Esophagus mucosa (tissue), 1 donor: Measurements from ENCODE around the gene EIF3B. TPM values are rescaled to one million over a fixed set of nuclear protein-coding genes. Genes with fewer than 3 reads are reported as not detected.
A peak's percentile ranks its signal among the peaks of the same experiment; 100 is the strongest.
"Not testable (repeated sequence)": the region's sequence is repeated elsewhere in the genome, so short reads cannot be mapped to it uniquely, and the experiment has no call there.

Experiments
- ATAC-seq: fragments of 200-7000 bp; cut with Tn5 transposase; one replicate; pipeline ENCODE4 v1.9.1; 2020
- total RNA-seq: library from RNA; stranded (reverse); gene quantifications from one replicate; pipeline ENCODE4 v1.2.4, GENCODE V29; 2023
- donor health status: DM: yes; HTN: yes; CAD: no.

EIF3B gene
- total RNA-seq, 1 donor from 2014 or later, result 119 TPM

DNA sequence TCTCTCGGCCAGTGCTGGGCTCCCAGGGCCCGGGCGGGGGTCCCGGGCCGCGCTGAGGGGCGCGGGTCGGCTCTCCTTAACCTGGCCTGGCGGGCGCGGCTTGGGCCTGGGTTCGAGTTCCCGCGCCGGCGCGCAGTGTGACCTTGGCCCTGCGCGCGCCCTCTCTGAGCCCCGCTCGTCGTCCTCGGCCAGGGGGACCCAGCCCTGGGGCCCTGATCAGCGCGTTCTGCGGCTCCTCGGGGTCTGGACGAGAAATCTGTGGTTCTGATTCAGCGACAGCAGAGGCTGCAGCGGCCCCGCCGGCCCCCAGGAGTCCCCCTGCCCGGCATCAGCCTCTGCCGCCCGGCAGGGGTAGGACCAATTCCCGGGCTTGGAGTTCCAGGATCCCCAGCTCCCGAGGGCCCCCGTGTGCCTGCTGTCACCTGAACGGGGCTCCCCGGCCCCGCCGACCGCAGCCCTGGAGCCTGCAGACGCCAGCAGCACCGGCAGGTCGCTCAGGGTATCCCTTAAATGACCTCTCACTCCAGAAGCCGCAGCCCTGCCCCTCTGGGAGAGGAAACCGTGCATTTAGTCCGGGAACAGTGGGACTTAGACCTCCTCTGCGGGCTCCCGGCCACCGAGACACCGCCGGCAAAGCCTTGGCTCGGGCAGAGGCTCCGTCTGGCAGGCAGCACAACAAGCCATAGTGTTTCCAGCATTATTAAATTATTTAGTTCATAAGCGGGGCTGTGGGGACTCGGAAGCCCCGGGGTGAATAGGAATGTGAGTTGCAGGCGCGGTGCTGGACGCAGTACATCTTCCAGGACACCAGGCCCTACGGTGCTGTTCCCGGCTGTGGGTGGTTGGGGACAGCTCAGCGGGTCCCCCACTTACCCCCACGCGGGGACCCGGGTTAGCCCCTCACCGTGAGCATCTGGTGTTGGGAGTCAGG, 49.4 kb downstream of the EIF3B start:
- ATAC-seq, result peak; percentile 40

DNA sequence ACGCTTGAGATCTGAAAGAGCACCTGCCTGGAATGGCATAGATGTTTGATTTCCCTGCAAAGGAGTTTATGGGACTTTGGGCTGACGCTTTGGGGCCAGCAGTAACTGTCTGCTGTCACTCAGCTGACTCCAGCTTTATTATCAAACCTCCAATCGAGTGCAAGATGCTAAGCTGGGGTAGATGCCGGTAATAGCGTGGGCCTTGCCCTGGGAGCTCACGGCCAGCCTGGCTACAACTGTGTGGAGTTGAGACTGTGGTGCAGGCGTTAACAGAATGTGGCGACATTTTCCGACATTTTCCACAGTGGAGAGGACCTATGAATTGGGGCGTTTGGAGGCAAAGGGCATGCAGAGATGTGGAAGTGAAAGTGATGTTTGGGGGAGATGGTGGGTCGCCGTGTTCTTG, 50.1 kb downstream of the EIF3B start:
- no peak for ATAC-seq

- ATAC-seq, result no peak
Measured at GRCh38 chr7:2405201-2405600, 50.6 kb downstream of the EIF3B start.

- ATAC-seq, result no peak
Measured at GRCh38 chr7:2405601-2406345, 51.1 kb downstream of the EIF3B start.

GRCh38 chr7:2409745-2410414, 55.3 kb downstream of the EIF3B start:
- no peak for ATAC-seq

DNA sequence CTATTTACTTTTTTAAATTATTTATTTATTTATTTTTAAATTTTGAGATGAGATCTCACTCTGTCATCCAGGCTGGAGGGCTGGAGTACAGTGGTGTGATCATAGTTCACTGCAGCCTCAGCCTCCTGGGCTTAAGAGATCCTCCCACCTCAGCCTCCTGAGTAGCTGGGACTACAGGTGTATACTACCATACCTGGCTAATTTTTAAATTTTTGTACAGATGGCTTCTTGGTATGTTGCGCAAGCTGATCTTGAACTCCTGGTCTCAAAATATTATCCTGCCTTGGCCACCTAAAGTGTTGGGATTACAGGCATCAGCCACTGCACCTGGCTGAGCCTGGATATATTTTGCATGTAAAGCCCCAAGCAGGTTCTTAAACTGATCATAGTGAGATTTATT, 56.4 kb downstream of the EIF3B start:
- ATAC-seq, result no peak

GRCh38 chr7:2411815-2412586, 57.4 kb downstream of the EIF3B start:
- no peak for ATAC-seq

DNA sequence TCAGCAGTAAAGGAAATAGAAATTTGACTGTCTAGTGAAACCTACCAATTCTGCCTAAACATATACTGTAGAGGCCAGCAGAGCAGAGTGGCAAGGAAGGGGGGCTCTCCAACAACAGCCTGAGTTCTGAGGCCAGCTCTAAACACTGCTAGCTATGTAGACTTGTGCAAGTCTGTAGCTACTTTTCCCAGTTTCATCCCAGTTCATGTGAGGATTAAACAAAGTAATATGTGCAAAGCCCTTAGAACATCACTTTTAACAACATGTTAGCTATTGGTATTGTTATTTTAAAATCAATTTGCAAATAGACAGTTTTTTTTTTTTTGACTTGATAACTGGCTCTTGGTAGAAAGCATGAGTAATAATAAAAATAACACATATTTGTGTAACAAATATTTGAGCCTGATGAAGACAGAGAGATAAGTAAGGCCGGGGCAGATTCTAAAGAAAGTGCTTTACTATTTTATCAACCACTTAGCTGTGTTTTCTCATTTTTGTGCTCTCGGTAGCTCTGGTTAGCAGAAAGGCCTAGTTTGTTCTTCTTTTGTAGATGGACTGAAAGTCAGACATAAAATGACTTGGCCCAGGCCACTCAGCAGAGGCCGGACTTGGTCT, 58.1 kb downstream of the EIF3B start:
- no peak for ATAC-seq

DNA sequence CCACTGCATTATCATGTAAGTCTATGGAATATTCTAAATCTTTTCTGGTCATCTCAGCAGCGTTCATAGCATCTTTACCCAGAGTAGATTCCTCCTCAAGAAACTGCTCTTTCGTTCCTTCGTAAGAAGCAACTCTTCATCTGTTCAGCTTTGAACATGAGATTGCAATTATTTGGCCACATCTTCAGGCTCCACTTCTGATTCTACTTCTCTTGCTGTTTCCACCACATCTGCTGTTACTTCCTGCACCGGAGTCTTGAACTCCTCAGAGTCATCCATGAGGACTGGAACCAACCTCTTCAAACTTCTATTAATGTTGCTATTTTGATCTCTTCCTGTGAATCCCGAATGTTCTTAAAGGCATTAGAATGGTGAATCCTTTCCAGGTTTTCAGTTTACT, 61.4 kb downstream of the EIF3B start:
- ATAC-seq, result no peak

- ATAC-seq, result no peak
Measured at GRCh38 chr7:2416650-2417049, 62.0 kb downstream of the EIF3B start.

DNA sequence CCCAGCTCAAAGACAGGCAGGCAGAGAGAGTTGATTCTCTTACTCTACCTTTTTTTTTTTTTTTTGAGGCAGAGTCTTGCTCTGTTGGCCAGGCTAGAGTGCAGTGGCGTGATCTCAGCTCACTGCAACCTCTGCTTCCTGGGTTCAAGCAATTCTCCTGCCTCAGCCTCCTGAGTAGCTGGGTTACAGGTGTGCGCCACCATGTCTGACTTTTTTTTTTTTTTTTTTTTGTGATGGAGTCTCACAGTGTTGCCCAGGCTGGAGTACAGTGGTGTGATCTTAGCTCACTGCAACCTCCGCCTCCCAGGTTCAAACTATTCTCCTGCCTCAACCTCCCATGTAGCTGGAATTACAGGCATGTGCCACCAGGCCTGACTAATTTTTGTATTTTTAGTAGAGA, 62.6 kb downstream of the EIF3B start:
- ATAC-seq, result not testable (repeated sequence)

GRCh38 chr7:2417981-2418481, 63.4 kb downstream of the EIF3B start:
- no peak for ATAC-seq

DNA sequence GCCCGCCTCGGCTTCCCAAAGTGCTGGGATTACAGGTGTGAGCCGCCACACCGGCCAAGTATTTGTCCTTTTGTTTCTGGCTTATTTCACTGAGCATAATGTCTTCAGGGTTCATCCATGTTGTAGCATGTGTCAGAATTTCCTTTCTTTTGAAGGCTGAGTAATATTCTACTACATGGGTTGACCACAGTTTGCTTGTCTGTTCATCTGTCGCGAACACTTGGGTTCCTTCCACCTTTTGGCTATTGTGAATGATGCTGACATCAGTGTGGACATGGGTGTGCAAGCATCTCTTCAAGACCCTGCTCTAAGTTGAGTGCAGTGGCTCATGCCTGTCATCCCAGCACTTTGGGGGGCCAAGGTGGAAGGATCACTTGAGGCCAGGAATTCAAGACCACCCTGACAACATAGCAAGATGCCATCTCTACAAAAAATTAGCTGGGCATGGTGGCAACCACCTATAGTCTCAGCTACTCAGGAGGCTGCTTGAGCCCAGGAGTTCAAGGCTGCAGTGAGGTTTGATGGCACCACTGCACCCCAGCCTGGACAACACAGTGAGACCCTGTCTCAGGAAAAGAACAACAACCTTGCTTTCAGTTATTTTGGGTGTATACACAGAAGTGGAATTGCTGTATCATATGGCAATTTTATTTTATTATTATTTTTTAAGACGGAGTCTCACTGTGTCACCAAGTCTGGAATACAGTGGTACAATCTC, 65.7 kb downstream of the EIF3B start:
- no peak for ATAC-seq

- ATAC-seq, result no peak
Measured at GRCh38 chr7:2421943-2422310, 67.3 kb downstream of the EIF3B start.

DNA sequence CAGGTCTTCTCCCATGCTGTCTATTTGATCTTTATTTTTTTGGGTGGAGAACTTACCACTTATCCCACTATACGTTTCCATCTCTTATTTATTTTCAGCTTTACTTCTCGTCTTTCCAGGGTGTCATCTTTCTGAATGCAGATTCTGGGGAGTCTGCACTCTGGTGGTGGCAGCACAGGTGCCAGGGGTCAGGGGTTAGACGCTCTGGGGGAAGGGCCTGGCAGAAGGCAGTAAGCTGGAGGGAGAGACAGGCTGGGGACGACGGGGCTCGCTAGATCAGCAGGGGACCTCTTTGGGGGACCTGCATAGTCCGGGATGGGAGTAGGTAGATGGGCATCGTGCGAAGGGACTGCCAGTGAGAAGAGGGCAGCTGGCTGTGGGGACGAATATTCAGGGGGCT, 71.1 kb downstream of the EIF3B start:
- no peak for ATAC-seq

Other genes starting within 250 kb of the EIF3B start
- gene MAD1L1, start 121.9 kb upstream of the EIF3B start, total RNA-seq, result 23.7 TPM
- gene MRM2, start 112.6 kb upstream of the EIF3B start, total RNA-seq, result 17.3 TPM
- 37.5 TPM for gene NUDT1, start 112.6 kb upstream of the EIF3B start, total RNA-seq
- 21.7 TPM for gene SNX8, start 40.4 kb upstream of the EIF3B start, total RNA-seq
- gene CHST12, start 48.8 kb downstream of the EIF3B start, total RNA-seq, result 4.1 TPM
- not detected for gene GRIFIN, start 121.6 kb downstream of the EIF3B start, total RNA-seq
- gene LFNG, start 164.9 kb downstream of the EIF3B start, total RNA-seq, result 5.7 TPM
- gene BRAT1, start 200.7 kb downstream of the EIF3B start, total RNA-seq, result 11.9 TPM
- gene IQCE, start 204.2 kb downstream of the EIF3B start, total RNA-seq, result 7.5 TPM